Thoracic aorta (tissue), 2 donors: ENCODE measurements around the gene SMARCD1. TPM values are rescaled to one million over a fixed set of nuclear protein-coding genes. Genes with fewer than 3 reads are reported as not detected.

Experiments
- ATAC-seq: fragments of 150-250 bp; one replicate; pipeline ENCODE4 v1.8.0; 2017; ENCODE audit warnings: low read depth; ENCODE audit not compliant: insufficient number of reproducible peaks, low FRiP score
- DNase-seq: peaks from one replicate; pipeline ENCODE4 v3.0.0-alpha.2; 2020; ENCODE audit warnings: low spot score
- H3K27ac ChIP-seq, 2 donors: fragments of 200-600 bp; sonication (generic); 1 replicate in 1 of 2; 2 replicates in 1 of 2; pipeline ENCODE4 v1.5.1; 2016; ENCODE audit warnings: mild to moderate bottlenecking in 2 of 2, moderate library complexity in 2 of 2
- H3K27me3 ChIP-seq: fragments of 200-600 bp; sonication (generic); replicated peaks from 2 replicates; pipeline ENCODE4 v1.6.0; 2016; ENCODE audit warnings: mild to moderate bottlenecking; ENCODE audit not compliant: insufficient read depth
- H3K36me3 ChIP-seq: fragments of 200-600 bp; sonication (generic); one replicate; pipeline ENCODE4 v1.5.1; 2016
- H3K4me1 ChIP-seq, 2 donors: fragments of 200-600 bp; sonication (generic); 1 replicate in 1 of 2; 2 replicates in 1 of 2; pipeline versions ENCODE4 v1.5.1 to v1.6.0; 2016; ENCODE audit warnings: low read depth in 2 of 2, mild to moderate bottlenecking in 1 of 2; ENCODE audit not compliant: control insufficient read depth in 1 of 2
- H3K4me3 ChIP-seq: fragments of 200-600 bp; sonication (generic); 2 replicates; pipeline ENCODE4 v1.5.1; 2016; ENCODE audit warnings: mild to moderate bottlenecking
- H3K9me3 ChIP-seq: fragments of 200-600 bp; sonication (generic); 2 replicates; pipeline ENCODE4 v1.5.1; 2016
- total RNA-seq, 2 donors: library from RNA; depleted of rRNA; stranded (reverse); fragments of >200 nt; gene quantifications; one replicate each; pipeline versions ENCODE4 v1.1.0 to v1.2.3, GENCODE V29; 2016
- TF ChIP-seq, protein P1 (sequence below): fragments of 200-600 bp; sonication (generic); IDR thresholded peaks from one replicate; pipeline ENCODE4 v1.5.1; 2019; ENCODE audit warnings: antibody characterized with exemption

Gene SMARCD1
- total RNA-seq, 2 donors from 2014 or later: 53.6 to 60.0 TPM

DNA sequence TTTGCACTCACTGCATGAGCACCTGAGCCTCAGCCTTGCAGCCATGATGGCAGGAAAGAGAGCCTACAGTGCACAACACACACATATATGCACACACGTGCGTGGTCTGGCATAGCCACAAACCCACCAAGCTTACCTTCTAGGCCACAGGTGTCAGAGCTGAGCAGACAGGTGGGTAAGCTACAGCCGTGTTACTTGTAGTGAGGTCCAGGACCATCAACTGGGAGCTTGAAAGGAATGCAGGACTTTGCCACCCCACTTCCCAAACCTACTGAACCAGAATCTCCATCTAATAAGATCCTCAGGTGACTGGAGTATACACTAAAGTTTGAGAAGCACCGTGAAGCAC is 25.0 kb upstream of the SMARCD1 start:
- no peaks in the 10 kb centered on the region for H3K27me3 ChIP-seq
- TF ChIP-seq, protein P1, sequence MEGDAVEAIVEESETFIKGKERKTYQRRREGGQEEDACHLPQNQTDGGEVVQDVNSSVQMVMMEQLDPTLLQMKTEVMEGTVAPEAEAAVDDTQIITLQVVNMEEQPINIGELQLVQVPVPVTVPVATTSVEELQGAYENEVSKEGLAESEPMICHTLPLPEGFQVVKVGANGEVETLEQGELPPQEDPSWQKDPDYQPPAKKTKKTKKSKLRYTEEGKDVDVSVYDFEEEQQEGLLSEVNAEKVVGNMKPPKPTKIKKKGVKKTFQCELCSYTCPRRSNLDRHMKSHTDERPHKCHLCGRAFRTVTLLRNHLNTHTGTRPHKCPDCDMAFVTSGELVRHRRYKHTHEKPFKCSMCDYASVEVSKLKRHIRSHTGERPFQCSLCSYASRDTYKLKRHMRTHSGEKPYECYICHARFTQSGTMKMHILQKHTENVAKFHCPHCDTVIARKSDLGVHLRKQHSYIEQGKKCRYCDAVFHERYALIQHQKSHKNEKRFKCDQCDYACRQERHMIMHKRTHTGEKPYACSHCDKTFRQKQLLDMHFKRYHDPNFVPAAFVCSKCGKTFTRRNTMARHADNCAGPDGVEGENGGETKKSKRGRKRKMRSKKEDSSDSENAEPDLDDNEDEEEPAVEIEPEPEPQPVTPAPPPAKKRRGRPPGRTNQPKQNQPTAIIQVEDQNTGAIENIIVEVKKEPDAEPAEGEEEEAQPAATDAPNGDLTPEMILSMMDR: no peak

DNA sequence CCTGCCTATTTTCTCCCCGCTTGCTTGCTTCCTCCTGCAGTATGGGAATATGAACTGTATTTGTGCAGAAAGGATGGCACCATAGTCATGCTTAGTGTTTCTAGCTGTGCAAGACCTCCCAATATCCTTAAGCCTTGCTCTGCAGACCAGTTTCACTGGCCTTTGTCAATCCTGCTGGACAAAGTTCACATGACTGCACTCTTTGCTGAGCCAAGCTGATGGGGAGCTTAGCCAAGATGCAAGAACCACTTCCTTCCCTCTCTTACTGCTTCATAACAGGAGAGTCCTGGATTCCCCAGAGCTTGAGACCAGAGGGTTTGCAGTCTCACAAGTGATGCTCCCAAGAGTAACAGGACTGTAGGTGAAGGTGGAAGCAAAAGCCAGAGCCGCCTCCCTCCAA is 24.0 kb upstream of the SMARCD1 start:
- TF ChIP-seq, protein P1: no peak
- DNase-seq: no peak
- H3K4me3 ChIP-seq: no peak overlapping the region

More for the DNA sequence above, 25.0 kb upstream of the SMARCD1 start:
- Histone ChIP-seq H3K9me3 (no peaks in the 10 kb centered on the region), H3K4me3 (no peak overlapping the region), H3K27ac (no peak overlapping the region), H3K36me3 (no peaks in the 10 kb centered on the region), H3K4me1 (peaks cover 17 to 22% of the 10 kb centered on the region in 2 donors)
- no peak for DNase-seq
- ATAC-seq: no peak

DNA sequence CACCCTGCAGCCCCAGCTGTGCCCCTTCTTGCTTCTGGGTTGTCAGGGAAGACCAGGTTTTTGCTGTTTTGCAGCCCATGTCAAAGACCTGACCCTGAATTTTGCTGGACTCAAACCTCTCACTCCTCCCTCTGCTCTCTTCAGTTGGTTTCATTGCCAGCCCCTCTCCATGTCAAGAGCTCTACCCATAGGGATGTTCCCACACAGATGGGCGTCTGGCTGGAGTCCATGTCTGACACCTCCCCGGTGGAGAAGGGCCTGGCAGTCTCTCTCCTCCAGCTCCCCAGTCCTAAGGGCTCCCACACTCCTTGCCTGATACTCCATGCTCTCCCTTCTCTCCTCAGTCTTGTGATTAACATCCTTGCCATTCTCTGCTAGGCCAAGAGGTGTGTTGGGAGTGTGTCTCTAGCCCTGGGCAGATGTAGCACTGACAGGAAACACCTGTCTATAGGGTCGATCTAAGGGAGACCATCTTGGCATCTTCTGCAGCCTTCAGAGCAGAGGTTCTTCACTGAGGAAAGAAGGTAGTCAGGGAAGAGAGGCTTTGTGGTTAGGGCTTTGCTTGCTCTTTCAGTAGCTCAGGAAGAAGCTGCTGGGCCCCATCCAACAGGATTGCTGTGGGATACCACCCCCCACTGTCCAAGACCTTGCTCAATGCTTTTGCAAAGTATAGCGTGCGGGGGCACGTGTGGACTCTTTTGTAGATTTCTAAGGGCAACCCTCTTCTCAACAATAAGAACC is 23.0 kb upstream of the SMARCD1 start:
- TF ChIP-seq, protein P1: no peak
- ATAC-seq (no peak), DNase-seq (no peak)
- H3K4me3 ChIP-seq: no peak overlapping the region
- H3K27me3 ChIP-seq: no peaks in the 10 kb centered on the region
- H3K27ac ChIP-seq: no peak overlapping the region
- H3K9me3 ChIP-seq: no peaks in the 10 kb centered on the region
- no peaks in the 10 kb centered on the region for H3K36me3 ChIP-seq
- H3K4me1 ChIP-seq: peaks cover 4 to 22% of the 10 kb centered on the region in 2 donors

More for the DNA sequence above, 24.0 kb upstream of the SMARCD1 start:
- no peaks in the 10 kb centered on the region for H3K36me3 ChIP-seq
- H3K27ac ChIP-seq: no peak overlapping the region
- H3K9me3 ChIP-seq: no peaks in the 10 kb centered on the region
- H3K27me3 ChIP-seq: no peaks in the 10 kb centered on the region
- ATAC-seq: no peak
- H3K4me1 ChIP-seq: peaks cover 11 to 22% of the 10 kb centered on the region in 2 donors

DNA sequence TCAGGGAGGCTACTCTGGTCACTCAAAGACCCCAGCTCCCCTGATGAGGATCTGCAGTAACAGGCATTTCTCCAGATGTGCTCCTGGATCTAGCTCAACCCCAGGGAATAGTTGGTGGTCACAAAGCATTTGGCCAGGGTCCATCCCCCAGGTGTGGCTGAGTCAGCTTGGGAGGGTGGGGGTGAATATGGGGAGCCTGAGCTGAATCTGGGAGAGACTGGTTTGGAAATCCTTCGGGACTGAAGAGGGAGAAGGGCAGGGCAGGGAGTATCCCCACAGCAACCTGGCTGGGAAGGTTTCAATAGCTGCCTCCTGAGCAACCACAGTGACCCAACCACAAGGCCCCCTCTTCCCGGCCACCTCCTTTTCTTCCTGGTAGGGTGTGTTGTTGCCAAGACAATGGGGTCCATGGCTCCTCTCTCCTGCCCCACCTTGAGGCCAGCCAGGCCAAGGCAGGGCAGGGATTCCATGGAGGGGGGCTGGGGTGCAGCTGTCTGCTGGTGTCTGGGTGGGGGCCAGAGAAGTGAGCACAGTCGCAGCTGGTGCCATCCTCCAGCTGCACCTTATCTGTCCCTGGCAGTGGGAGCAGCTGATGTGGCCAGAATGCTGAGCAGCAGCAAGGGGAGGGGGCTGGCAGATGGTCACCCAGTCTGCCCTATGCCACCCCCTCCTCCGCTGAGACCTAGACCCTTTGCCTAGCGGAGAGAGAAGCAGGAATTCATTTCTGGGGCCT is 22.2 kb upstream of the SMARCD1 start:
- Histone ChIP-seq H3K4me1 (peaks cover 3 to 18% of the 10 kb centered on the region in 2 donors), H3K36me3 (no peaks in the 10 kb centered on the region), H3K9me3 (no peaks in the 10 kb centered on the region), H3K27me3 (no peaks in the 10 kb centered on the region), H3K4me3 (no peak overlapping the region), H3K27ac (no peak overlapping the region)
- no peak for ATAC-seq
- DNase-seq: no peak
- TF ChIP-seq, protein P1: no peak

DNA sequence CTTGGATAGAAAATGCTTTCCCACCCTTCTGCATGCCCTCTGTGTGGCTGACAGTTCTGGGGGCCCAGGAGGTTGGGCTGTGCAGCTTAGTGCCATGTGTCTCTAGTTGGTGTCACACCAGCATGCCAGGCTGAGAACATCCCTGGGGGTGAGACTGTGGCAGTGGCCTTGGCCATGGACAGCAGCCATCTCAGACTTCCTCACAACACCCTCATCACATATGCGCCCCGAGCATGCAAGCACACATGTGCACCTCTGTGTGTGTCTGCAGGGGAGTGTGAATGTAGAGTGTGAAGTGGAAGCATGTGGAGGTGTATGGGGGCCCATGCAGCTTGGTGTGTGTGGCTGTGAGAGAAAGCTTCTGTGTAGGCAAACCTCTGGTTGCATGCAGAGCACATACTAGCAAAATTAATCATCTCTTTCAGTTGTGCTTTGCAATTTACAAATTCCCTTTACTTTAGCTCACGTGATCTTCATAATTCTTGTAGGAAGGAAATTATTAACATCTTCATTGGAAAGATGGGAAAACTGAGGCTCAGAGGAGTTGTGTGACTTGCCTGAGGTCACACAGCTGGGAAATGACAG is 19.3 kb upstream of the SMARCD1 start:
- ATAC-seq (no peak), DNase-seq (no peak)
- TF ChIP-seq, protein P1: no peak
- Histone ChIP-seq H3K4me3 (no peak overlapping the region), H3K27ac (no peak overlapping the region), H3K27me3 (no peaks in the 10 kb centered on the region), H3K9me3 (no peaks in the 10 kb centered on the region), H3K4me1 (peaks cover 0 to 19% of the 10 kb centered on the region in 2 donors), H3K36me3 (no peaks in the 10 kb centered on the region)
